K562 (cell line): ENCODE results near the gene BBX. TPM values are rescaled to one million over a fixed set of nuclear protein-coding genes. Genes with fewer than 3 reads are reported as not detected.

Experiments
- ATAC-seq: fragments of 200-7000 bp; cut with Tn5 transposase; 3 replicates; pipeline ENCODE4 v1.9.1; 2020; ENCODE audit warnings: moderate library complexity
- BruUV-seq: library from RNA; stranded (reverse); fragments of 400-500 nt; replicated peaks from 2 replicates; lab custom pipeline; 2021; lab: Mats Ljungman, UMichigan
- CTCF ChIA-PET: fragments of 300-600 bp; formaldehyde crosslinking; extraction: SDS; loops from one replicate; lab custom pipeline; 2021; ENCODE audit warnings: low intra/inter-chr PET ratio; lab: Yijun Ruan, JAX
- POLR2A ChIA-PET: fragments of 300-600, 350-650 bp; sonication (Branson Sonifier 250); formaldehyde crosslinking; extraction: SDS; loops from one replicate; lab custom pipeline; 2021; ENCODE audit warnings: antibody characterized with exemption, inconsistent platforms; lab: Yijun Ruan, JAX
- DNase-seq, 4 experiments: peaks; one replicate each; pipeline versions ENCODE4 v3.0.0 to v3.0.0-alpha.2; 2011 to 2018; ENCODE audit warnings: low spot score in 3 of 4, mixed read lengths in 3 of 4; ENCODE audit errors: extremely low read depth in 1 of 4
- FAIRE-seq: peaks from 2 replicates; lab custom pipeline; 2011; peaks lifted over from hg19 to GRCh38; lab: Jason Lieb, UNC
- H2AFZ ChIP-seq: 2 replicates; pipeline ENCODE4 v1.6.0; 2011; ENCODE audit warnings: low read depth, low read length, control low read depth, inconsistent platforms
- H3K27ac ChIP-seq: fragments of 200-600 bp; 3 replicates; pipeline ENCODE4 v1.8.0; 2011; ENCODE audit warnings: low read depth, mild to moderate bottlenecking, control low read depth, inconsistent platforms, low read length, moderate library complexity, mixed read lengths; ENCODE audit errors: extremely low read depth
- H3K27me3 ChIP-seq, 2 experiments: fragments of 300-600 bp in 1 of 2; 2 replicates in 1 of 2; 3 replicates in 1 of 2; pipeline versions ENCODE4 v1.6.0 to v1.8.0; 2011; ENCODE audit warnings: inconsistent platforms in 2 of 2, low read length in 2 of 2, mild to moderate bottlenecking in 1 of 2, mixed read lengths in 1 of 2, moderate library complexity in 1 of 2; ENCODE audit not compliant: control insufficient read depth in 2 of 2, insufficient read depth in 2 of 2
- H3K36me3 ChIP-seq: fragments of 300-600 bp; 3 replicates; pipeline ENCODE4 v1.8.0; 2011; ENCODE audit warnings: mild to moderate bottlenecking, low read length, inconsistent platforms; ENCODE audit not compliant: control insufficient read depth, insufficient read depth
- H3K4me1 ChIP-seq, 2 experiments: fragments of 200-600 bp in 1 of 2; replicated peaks in 1 of 2; 2 replicates in 1 of 2; 3 replicates in 1 of 2; pipeline versions ENCODE4 v1.5.1 to v1.8.0; 2011; ENCODE audit warnings: inconsistent platforms in 2 of 2, low read length in 2 of 2, mild to moderate bottlenecking in 1 of 2, mixed read lengths in 1 of 2, moderate library complexity in 1 of 2; ENCODE audit not compliant: control insufficient read depth in 2 of 2, insufficient read depth in 2 of 2
- H3K4me2 ChIP-seq: 2 replicates; pipeline ENCODE4 v1.6.1; 2011; ENCODE audit warnings: low read length, control low read depth, inconsistent platforms, mixed read lengths; ENCODE audit not compliant: insufficient read depth
- H3K4me3 ChIP-seq: fragments of 200-600 bp; sonication (generic), shearing (Covaris generic); 2 replicates; pipeline ENCODE4 v1.5.1; 2016; ENCODE audit warnings: control low read depth, inconsistent platforms
- H3K79me2 ChIP-seq: fragments of 200-600 bp; 3 replicates; pipeline ENCODE4 v1.8.0; 2011; ENCODE audit warnings: low read length, inconsistent platforms; ENCODE audit not compliant: control insufficient read depth, insufficient read depth
- H3K9ac ChIP-seq, 2 experiments: 2 replicates each; pipeline versions ENCODE4 v1.6.0 to v1.6.1; 2011; ENCODE audit warnings: low read depth in 2 of 2, low read length in 2 of 2, control low read depth in 1 of 2, inconsistent platforms in 1 of 2, mild to moderate bottlenecking in 1 of 2, mixed read lengths in 1 of 2; ENCODE audit not compliant: insufficient read depth in 1 of 2
- H3K9me1 ChIP-seq: one replicate; pipeline ENCODE4 v1.6.0; 2011; ENCODE audit warnings: inconsistent platforms, mild to moderate bottlenecking, low read length, moderate library complexity; ENCODE audit not compliant: control insufficient read depth, insufficient read depth
- H3K9me3 ChIP-seq: replicated peaks from 2 replicates; pipeline ENCODE4 v1.5.1; 2011; ENCODE audit warnings: low read depth, low read length, inconsistent platforms; ENCODE audit not compliant: control insufficient read depth, insufficient read depth
- H4K20me1 ChIP-seq: replicated peaks from 2 replicates; pipeline ENCODE4 v1.6.1; 2011; ENCODE audit warnings: low read length, inconsistent platforms, mixed read lengths; ENCODE audit not compliant: control insufficient read depth, insufficient read depth
- BMI1 ChIP-seq: fragments of 150-350 bp; IDR thresholded peaks from 2 replicates; pipeline ENCODE4 v1.6.1; 2014; ENCODE audit warnings: low read length
- CREM ChIP-seq: IDR thresholded peaks from 2 replicates; pipeline ENCODE4 v1.6.1; 2014; ENCODE audit warnings: antibody characterized with exemption, low read depth
- EHMT2 ChIP-seq: fragments of 450-650 bp; IDR thresholded peaks from 2 replicates; pipeline ENCODE4 v1.6.1; 2018; ENCODE audit warnings: antibody characterized with exemption
- GTF2A2 ChIP-seq: IDR thresholded peaks from 2 replicates; pipeline ENCODE4 v1.6.1; 2016; ENCODE audit warnings: mild to moderate bottlenecking, missing genetic modification characterization, missing compliant biosample characterization
- HDAC8 ChIP-seq: fragments of 450-650 bp; IDR thresholded peaks from 2 replicates; pipeline ENCODE4 v1.6.1; 2016; ENCODE audit warnings: mild to moderate bottlenecking, missing genetic modification characterization, moderate library complexity, missing compliant biosample characterization
- LEF1 ChIP-seq: fragments of 450-650 bp; IDR thresholded peaks from 2 replicates; pipeline ENCODE4 v1.6.1; 2016; ENCODE audit warnings: mild to moderate bottlenecking
- OTX1 ChIP-seq: fragments of 450-650 bp; formaldehyde crosslinking; IDR thresholded peaks from 2 replicates; pipeline ENCODE4 v1.4.0; 2022; ENCODE audit warnings: mild to moderate bottlenecking
- SMARCB1 ChIP-seq: IDR thresholded peaks from 2 replicates; pipeline ENCODE4 v1.6.1; 2011; ENCODE audit warnings: improper control_type of control experiment, low read depth; ENCODE audit not compliant: insufficient read length
- ZNF668 ChIP-seq: fragments of 250-450 bp; sonication (Bioruptor Pico); IDR thresholded peaks from 2 replicates; pipeline ENCODE4 v1.8.0; 2022; ENCODE audit warnings: mild to moderate bottlenecking, inconsistent platforms
- WGBS: fragments of 100-300 bp; shearing (Covaris generic); methylation state at CpG from one replicate; pipeline ENCODE4 v1.1.6; 2016; ENCODE audit warnings: low coverage, mixed read lengths; ENCODE audit not compliant: insufficient coverage; ENCODE audit errors: missing lambda C conversion rate; 5-methylcytosine and 5-hydroxymethylcytosine counted together
- in situ Hi-C: fragments of 300-500 bp; cut with MboI; formaldehyde crosslinking; loops from 4 replicates; pipeline ENCODE4 v1.15.0; 2018; ENCODE audit warnings: inconsistent platforms, mixed read lengths
- intact Hi-C: fragments of 100-400 bp; cut with micrococcal nuclease; formaldehyde crosslinking; loops from 2 replicates; pipeline ENCODE4 v1.14.2; 2022
- polyA plus RNA-seq, 8 experiments: library from polyadenylated mRNA; depleted of rRNA in 4 of 8; stranded (reverse) in 5 of 8; unstranded in 3 of 8; fragments of >200 nt; fragmentation: Nextera tagmentation in 2 of 8; fragmentation: Illumina TruSeq in 1 of 8; extraction: Ambion mirVana in 2 of 8; extraction: Trizol in 1 of 8; gene quantifications; 2 replicates each; pipeline versions ENCODE4 v1.2.1 to v1.2.3, GENCODE V29; 2011 to 2014; ENCODE audit warnings: inconsistent platforms in 1 of 8, missing spikeins in 1 of 8
- total RNA-seq, 7 experiments: library from RNA; depleted of rRNA in 6 of 7; stranded (reverse); fragments of >200 nt in 6 of 7; fragmentation: Illumina TruSeq in 2 of 7; extraction: Trizol in 2 of 7; gene quantifications; 2 replicates each; pipeline versions ENCODE4 v1.2.1 to v1.2.3, GENCODE V29; 2011 to 2021; ENCODE audit warnings: low replicate concordance in 1 of 7

BBX gene
- total and polyA plus RNA-seq, 9 of the 15 experiments (the other 6 are each of a cell fraction or from before 2014, with no cell fraction given) = 4.9 to 19.5 (median 11.8) TPM

- Histone ChIP-seq H3K4me3 (no peak overlapping the region), H3K4me2 (no peak overlapping the region), H2AFZ (no peak overlapping the region), H3K4me1 (no peaks in the 10 kb centered on the region), H3K27me3 (no peaks in the 10 kb centered on the region), H4K20me1 (no peaks in the 10 kb centered on the region), H3K27ac (no peak overlapping the region), H3K36me3 (no peaks in the 10 kb centered on the region), H3K9me3 (no peaks in the 10 kb centered on the region), H3K9ac (no peak overlapping the region), H3K79me2 (no peaks in the 10 kb centered on the region), H3K9me1 (no peaks in the 10 kb centered on the region)
- DNase-seq (no peak), FAIRE-seq (no peak), ATAC-seq (no peak)
- intact Hi-C loops (no loop called here), in situ Hi-C loops (no loop called here)
- TF ChIP-seq HDAC8 (no peak), ZNF668 (CRISPR knock-in tag) (no peak)
- CTCF ChIA-PET = no interaction called here
- POLR2A ChIA-PET = no interaction called here
- no TSS peak for BruUV-seq
Measured at GRCh38 chr3:107476462-107476861, 46.3 kb upstream of the BBX start.

GRCh38 chr3:107487490-107487889 lies 35.3 kb upstream of the BBX start:
- Histone ChIP-seq H2AFZ (no peak overlapping the region), H3K9ac (no peak overlapping the region), H3K36me3 (no peaks in the 10 kb centered on the region), H3K79me2 (no peaks in the 10 kb centered on the region), H4K20me1 (no peaks in the 10 kb centered on the region), H3K27ac (no peak overlapping the region), H3K4me2 (no peak overlapping the region), H3K4me3 (no peak overlapping the region), H3K27me3 (no peaks in the 10 kb centered on the region), H3K9me3 (no peaks in the 10 kb centered on the region), H3K4me1 (no peaks in the 10 kb centered on the region), H3K9me1 (no peaks in the 10 kb centered on the region)
- TF ChIP-seq EHMT2 = no peak
- no peak for TF ChIP-seq SMARCB1
- TF ChIP-seq BMI1 = no peak
- TF ChIP-seq OTX1 = no peak
- no peak for TF ChIP-seq CREM
- no peak for TF ChIP-seq GTF2A2 (tag)
- TF ChIP-seq LEF1 = no peak
- DNase-seq (no peak), ATAC-seq (no peak), FAIRE-seq (no peak)
- ChIA-PET CTCF (no interaction called here), POLR2A (no interaction called here)
- WGBS = 0% methylated on average over 2 of the region's 2 CpGs
- intact Hi-C loops = no loop called here
- in situ Hi-C loops = no loop called here
- no TSS peak for BruUV-seq
